ENCODE data around the gene ELP4. TPM values are rescaled to one million over a fixed set of nuclear protein-coding genes. Genes with fewer than 3 reads are reported as not detected.

The ELP4 gene
- total RNA-seq, 1 experiment from 2014 or later, result 15.2 TPM

DNA sequence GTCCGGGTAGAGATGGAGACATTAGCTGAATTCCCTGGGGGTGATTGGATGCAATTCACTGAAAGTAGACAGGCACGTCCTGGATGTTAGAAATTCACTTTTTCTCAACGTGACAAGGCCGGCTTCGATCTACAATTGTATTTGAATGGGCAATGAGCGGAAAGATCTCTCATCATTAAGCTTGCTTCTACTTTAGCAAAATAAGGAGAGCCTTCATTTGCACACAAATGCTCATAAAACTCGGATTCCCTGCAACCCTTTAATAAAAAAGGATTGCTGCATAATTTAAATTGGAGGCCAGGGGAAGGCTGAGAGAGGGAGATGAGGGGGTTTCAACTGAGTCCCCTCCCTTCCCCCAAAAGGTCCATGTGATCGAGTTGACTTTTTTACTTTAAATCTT, 312.2 kb downstream of the ELP4 start:
- Histone ChIP-seq H2BK5ac (ENCODE audit: insufficient read length, low read length) (no peak overlapping the region), H3K9ac (ENCODE audit: extremely low read depth, insufficient read length, low read length) (no peak overlapping the region), H3K4ac (ENCODE audit: low read depth, low read length) (no peak overlapping the region), H3K56ac (ENCODE audit: insufficient read length, low read depth, low read length) (no peak overlapping the region), H3K27ac (ENCODE audit: insufficient read length, low read depth, low read length) (no peak overlapping the region), H4K8ac (replicated peaks; ENCODE audit: insufficient read length, low read depth, low read length) (no peak overlapping the region), H3K23me2 (ENCODE audit: insufficient read length, low read depth, low read length, poor library complexity, severe bottlenecking) (peaks cover 28% of the 10 kb centered on the region), H4K5ac (ENCODE audit: insufficient read length, low read depth, low read length) (no peak overlapping the region), H2BK15ac (ENCODE audit: low read depth, low read length) (no peak overlapping the region), H4K20me1 (ENCODE audit: control insufficient read depth, insufficient read depth, insufficient read length) (peaks cover 3% of the 10 kb centered on the region), H3K4me1 (ENCODE audit: insufficient read depth, low read length) (no peaks in the 10 kb centered on the region; the same call in 1 of the 2 replicates), H3K9me3 (ENCODE audit: control insufficient read depth, low read depth, low read length) (no peaks in the 10 kb centered on the region), H2AFZ (ENCODE audit: low read length) (no peak overlapping the region), H2BK120ac (ENCODE audit: low read depth, low read length, poor library complexity, severe bottlenecking) (no peak overlapping the region), H3K23ac (ENCODE audit: insufficient read length, low read depth, low read length) (no peak overlapping the region), H3K79me2 (ENCODE audit: insufficient read depth, low read length) (no peaks in the 10 kb centered on the region), H2BK12ac (ENCODE audit: insufficient read length, low read depth, low read length) (no peak overlapping the region), H3K4me2 (ENCODE audit: insufficient read depth, insufficient read length, low read length) (no peak overlapping the region), H3K79me1 (ENCODE audit: insufficient read depth, low read depth, low read length, poor library complexity, severe bottlenecking) (no peaks in the 10 kb centered on the region), H3T11ph (ENCODE audit: low read length) (no peak overlapping the region), H4K91ac (ENCODE audit: insufficient read length, low read depth, low read length) (no peak overlapping the region), H2AK5ac (ENCODE audit: insufficient read length, low read length) (no peak overlapping the region), H3K18ac (ENCODE audit: insufficient read length, low read depth, low read length) (no peak overlapping the region), H3K14ac (ENCODE audit: insufficient read depth, low read length) (no peak overlapping the region), H3K27me3 (ENCODE audit: insufficient read depth, low read length) (peaks cover 83% of the 10 kb centered on the region), H2BK20ac (ENCODE audit: low read depth, low read length, poor library complexity, severe bottlenecking) (no peak overlapping the region)
- H3K27me3 Mint-ChIP-seq (ENCODE audit: low read depth), result peaks cover 100% of the 10 kb centered on the region
- no CpG with 5 or more reads among the region's 8 CpGs for WGBS (ENCODE audit: extremely low coverage, insufficient read length, low lambda C conversion rate)
- no peaks in the 10 kb centered on the region; a peak in 1 of 7 replicates for H3K36me3 Mint-ChIP-seq (ENCODE audit: insufficient read depth in 1 of 3, low read depth in 3 of 3)
- H3K9me3 Mint-ChIP-seq, result peaks cover 0 to 5% of the 10 kb centered on the region in 2 experiments; a peak in 1 of 5 replicates
- TF ChIP-seq, protein P1, sequence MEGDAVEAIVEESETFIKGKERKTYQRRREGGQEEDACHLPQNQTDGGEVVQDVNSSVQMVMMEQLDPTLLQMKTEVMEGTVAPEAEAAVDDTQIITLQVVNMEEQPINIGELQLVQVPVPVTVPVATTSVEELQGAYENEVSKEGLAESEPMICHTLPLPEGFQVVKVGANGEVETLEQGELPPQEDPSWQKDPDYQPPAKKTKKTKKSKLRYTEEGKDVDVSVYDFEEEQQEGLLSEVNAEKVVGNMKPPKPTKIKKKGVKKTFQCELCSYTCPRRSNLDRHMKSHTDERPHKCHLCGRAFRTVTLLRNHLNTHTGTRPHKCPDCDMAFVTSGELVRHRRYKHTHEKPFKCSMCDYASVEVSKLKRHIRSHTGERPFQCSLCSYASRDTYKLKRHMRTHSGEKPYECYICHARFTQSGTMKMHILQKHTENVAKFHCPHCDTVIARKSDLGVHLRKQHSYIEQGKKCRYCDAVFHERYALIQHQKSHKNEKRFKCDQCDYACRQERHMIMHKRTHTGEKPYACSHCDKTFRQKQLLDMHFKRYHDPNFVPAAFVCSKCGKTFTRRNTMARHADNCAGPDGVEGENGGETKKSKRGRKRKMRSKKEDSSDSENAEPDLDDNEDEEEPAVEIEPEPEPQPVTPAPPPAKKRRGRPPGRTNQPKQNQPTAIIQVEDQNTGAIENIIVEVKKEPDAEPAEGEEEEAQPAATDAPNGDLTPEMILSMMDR (conservative IDR thresholded peaks at IDR 0.05), result no peak
- peaks cover 51 to 74% of the 10 kb centered on the region in 2 experiments for H3K4me1 Mint-ChIP-seq
- no peak overlapping the region for H3K27ac Mint-ChIP-seq
- no peak for DNase-seq
- peak overlapping the region in 1 of 2 experiments; percentile 67; a peak in 3 of 5 replicates for H3K4me3 Mint-ChIP-seq

All from H9 (cell line).